ENCODE data around the gene MAGI3. TPM values are rescaled to one million over a fixed set of nuclear protein-coding genes. Genes with fewer than 3 reads are reported as not detected.

Gene MAGI3
- polyA plus RNA-seq, 1 experiment = 1.9 TPM

DNA sequence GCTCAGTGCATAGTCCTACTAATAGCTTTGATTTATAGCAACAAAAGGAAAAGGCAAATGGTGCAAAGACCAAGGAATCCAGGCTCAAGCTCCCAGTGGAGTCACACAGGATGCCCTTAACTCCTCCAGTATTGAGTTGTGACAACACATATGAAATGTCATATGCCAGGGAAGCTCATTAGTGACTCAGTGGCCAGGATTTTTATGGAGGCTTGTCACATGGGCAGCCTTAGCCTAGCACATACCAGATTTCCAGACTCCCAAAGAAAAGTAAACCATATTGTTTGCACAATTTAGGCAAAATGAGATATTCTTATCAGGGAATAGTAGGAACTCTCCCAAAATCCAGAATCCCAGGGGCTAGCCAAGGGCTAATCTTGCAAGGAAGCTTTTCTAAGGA lies 129.2 kb downstream of the MAGI3 start:
- no peaks in the 10 kb centered on the region for H3K27me3 ChIP-seq (ENCODE audit: control insufficient read depth, insufficient read depth, low read length)
- TF ChIP-seq, protein P1, sequence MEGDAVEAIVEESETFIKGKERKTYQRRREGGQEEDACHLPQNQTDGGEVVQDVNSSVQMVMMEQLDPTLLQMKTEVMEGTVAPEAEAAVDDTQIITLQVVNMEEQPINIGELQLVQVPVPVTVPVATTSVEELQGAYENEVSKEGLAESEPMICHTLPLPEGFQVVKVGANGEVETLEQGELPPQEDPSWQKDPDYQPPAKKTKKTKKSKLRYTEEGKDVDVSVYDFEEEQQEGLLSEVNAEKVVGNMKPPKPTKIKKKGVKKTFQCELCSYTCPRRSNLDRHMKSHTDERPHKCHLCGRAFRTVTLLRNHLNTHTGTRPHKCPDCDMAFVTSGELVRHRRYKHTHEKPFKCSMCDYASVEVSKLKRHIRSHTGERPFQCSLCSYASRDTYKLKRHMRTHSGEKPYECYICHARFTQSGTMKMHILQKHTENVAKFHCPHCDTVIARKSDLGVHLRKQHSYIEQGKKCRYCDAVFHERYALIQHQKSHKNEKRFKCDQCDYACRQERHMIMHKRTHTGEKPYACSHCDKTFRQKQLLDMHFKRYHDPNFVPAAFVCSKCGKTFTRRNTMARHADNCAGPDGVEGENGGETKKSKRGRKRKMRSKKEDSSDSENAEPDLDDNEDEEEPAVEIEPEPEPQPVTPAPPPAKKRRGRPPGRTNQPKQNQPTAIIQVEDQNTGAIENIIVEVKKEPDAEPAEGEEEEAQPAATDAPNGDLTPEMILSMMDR (IDR thresholded peaks at IDR 0.05; ENCODE audit: insufficient read depth, low read depth, low read length) = no peak
- ChIA-PET CTCF (interaction anchor here (0.5 kb wide), 1 partner anchor 213 kb away, joined by 3 read pairs; no protein-coding TSS in a partner anchor), POLR2A (no interaction called here)
- DNase-seq (ENCODE audit: low read depth) = no peak
- no peaks in the 10 kb centered on the region for H3K36me3 ChIP-seq (ENCODE audit: control insufficient read depth, insufficient read depth, low read length)
- H3K4me3 ChIP-seq (ENCODE audit: low read depth, low read length) = no peak overlapping the region

- TF ChIP-seq, protein P1 (IDR thresholded peaks at IDR 0.05; ENCODE audit: insufficient read depth, low read depth, low read length) = no peak
- Histone ChIP-seq H3K4me3 (ENCODE audit: low read depth, low read length) (no peak overlapping the region), H3K36me3 (ENCODE audit: control insufficient read depth, insufficient read depth, low read length) (no peaks in the 10 kb centered on the region), H3K27me3 (ENCODE audit: control insufficient read depth, insufficient read depth, low read length) (no peaks in the 10 kb centered on the region)
- DNase-seq (ENCODE audit: low read depth) = no peak
- ChIA-PET CTCF (no interaction called here), POLR2A (interaction anchor here (0.7 kb wide), 1 partner anchor 15 kb away, joined by 5 read pairs; no protein-coding TSS in a partner anchor)
Measured at GRCh38 chr1:113530021-113530420, 139.7 kb downstream of the MAGI3 start.

GRCh38 chr1:113531321-113531720 lies 141.0 kb downstream of the MAGI3 start:
- Histone ChIP-seq H3K36me3 (ENCODE audit: control insufficient read depth, insufficient read depth, low read length) (no peaks in the 10 kb centered on the region), H3K27me3 (ENCODE audit: control insufficient read depth, insufficient read depth, low read length) (no peaks in the 10 kb centered on the region), H3K4me3 (ENCODE audit: low read depth, low read length) (no peak overlapping the region)
- TF ChIP-seq, protein P1 (IDR thresholded peaks at IDR 0.05; ENCODE audit: insufficient read depth, low read depth, low read length) = no peak
- CTCF ChIA-PET = no interaction called here
- POLR2A ChIA-PET = no interaction called here
- DNase-seq (ENCODE audit: low read depth) = no peak

- CTCF ChIA-PET = no interaction called here
- H3K36me3 ChIP-seq (ENCODE audit: control insufficient read depth, insufficient read depth, low read length) = no peaks in the 10 kb centered on the region
- TF ChIP-seq, protein P1 (IDR thresholded peaks at IDR 0.05; ENCODE audit: insufficient read depth, low read depth, low read length) = no peak
- POLR2A ChIA-PET = no interaction called here
- DNase-seq (ENCODE audit: low read depth) = no peak
- no peaks in the 10 kb centered on the region for H3K27me3 ChIP-seq (ENCODE audit: control insufficient read depth, insufficient read depth, low read length)
- H3K4me3 ChIP-seq (ENCODE audit: low read depth, low read length) = no peak overlapping the region
Measured at GRCh38 chr1:113533061-113533460, 142.7 kb downstream of the MAGI3 start.

GRCh38 chr1:113534130-113534817 lies 144.0 kb downstream of the MAGI3 start:
- Histone ChIP-seq H3K4me3 (ENCODE audit: low read depth, low read length) (no peak overlapping the region), H3K36me3 (ENCODE audit: control insufficient read depth, insufficient read depth, low read length) (no peaks in the 10 kb centered on the region), H3K27me3 (ENCODE audit: control insufficient read depth, insufficient read depth, low read length) (no peaks in the 10 kb centered on the region)
- no peak for DNase-seq (ENCODE audit: low read depth)
- ChIA-PET POLR2A (no interaction called here), CTCF (no interaction called here)
- TF ChIP-seq, protein P1 (IDR thresholded peaks at IDR 0.05; ENCODE audit: insufficient read depth, low read depth, low read length) = no peak
